WTC11 (cell line): ENCODE measurements around the gene SLC8B1. TPM values are rescaled to one million over a fixed set of nuclear protein-coding genes. Genes with fewer than 3 reads are reported as not detected.

Source experiments
- ARID4B ChIP-seq: sonication (generic); formaldehyde crosslinking; IDR thresholded peaks from 2 replicates; pipeline ENCODE4 v1.8.0; 2023; ENCODE audit warnings: missing genetic modification reagents, mild to moderate bottlenecking, borderline replicate concordance
- CDX4 ChIP-seq: fragments of 250-450 bp; sonication (Bioruptor Pico); IDR thresholded peaks from 2 replicates; pipeline ENCODE4 v1.9.0; 2021; ENCODE audit warnings: moderate library complexity, mild to moderate bottlenecking, inconsistent platforms, borderline replicate concordance
- CREM ChIP-seq: sonication (generic); formaldehyde crosslinking; IDR thresholded peaks from 2 replicates; pipeline ENCODE4 v1.8.1; 2022; ENCODE audit warnings: mild to moderate bottlenecking, missing genetic modification reagents, moderate library complexity
- ESRRA ChIP-seq: sonication (generic); formaldehyde crosslinking; IDR thresholded peaks from 2 replicates; pipeline ENCODE4 v1.8.1; 2022; ENCODE audit warnings: mild to moderate bottlenecking, missing genetic modification reagents, borderline replicate concordance
- GRHL2 ChIP-seq: fragments of 250-450 bp; sonication (Bioruptor Pico); IDR thresholded peaks from 2 replicates; pipeline ENCODE4 v1.8.0; 2022; ENCODE audit warnings: mild to moderate bottlenecking, moderate library complexity; ENCODE audit not compliant: insufficient replicate concordance, severe bottlenecking
- JAZF1 ChIP-seq: fragments of 250-450 bp; sonication (Bioruptor Pico); IDR thresholded peaks from 2 replicates; pipeline ENCODE4 v1.9.0; 2021; ENCODE audit warnings: moderate library complexity, mild to moderate bottlenecking, inconsistent platforms
- NFYB ChIP-seq: sonication (generic); formaldehyde crosslinking; conservative IDR thresholded peaks from 2 replicates; pipeline ENCODE4 v1.8.0; 2022; ENCODE audit warnings: low read depth, missing genetic modification reagents
- SMAD3 ChIP-seq: sonication (generic); formaldehyde crosslinking; IDR thresholded peaks from 2 replicates; pipeline ENCODE4 v1.8.0; 2022; ENCODE audit warnings: missing genetic modification reagents, mild to moderate bottlenecking, borderline replicate concordance
- SMAD4 ChIP-seq: sonication (generic); formaldehyde crosslinking; IDR thresholded peaks from 2 replicates; pipeline ENCODE4 v1.8.0; 2022; ENCODE audit warnings: mild to moderate bottlenecking, missing genetic modification reagents
- SP1 ChIP-seq: sonication (generic); formaldehyde crosslinking; conservative IDR thresholded peaks from 2 replicates; pipeline ENCODE4 v1.8.1; 2022; ENCODE audit warnings: missing genetic modification reagents
- TCF7 ChIP-seq: sonication (generic); formaldehyde crosslinking; IDR thresholded peaks from 2 replicates; pipeline ENCODE4 v1.8.0; 2022; ENCODE audit warnings: mild to moderate bottlenecking, low read depth, missing genetic modification reagents, moderate library complexity
- TEAD4 ChIP-seq: sonication (generic); formaldehyde crosslinking; IDR thresholded peaks from 2 replicates; pipeline ENCODE4 v1.8.0; 2022; ENCODE audit warnings: mild to moderate bottlenecking, missing genetic modification reagents
- ZBTB43 ChIP-seq: sonication (generic); formaldehyde crosslinking; IDR thresholded peaks from 2 replicates; pipeline ENCODE4 v1.8.1; 2023; ENCODE audit warnings: mild to moderate bottlenecking, missing genetic modification reagents
- ZMAT4 ChIP-seq: fragments of 250-450 bp; sonication (Bioruptor Pico); IDR thresholded peaks from 2 replicates; pipeline ENCODE4 v1.9.0; 2021; ENCODE audit warnings: mild to moderate bottlenecking
- ZNF232 ChIP-seq: sonication (generic); formaldehyde crosslinking; IDR thresholded peaks from 2 replicates; pipeline ENCODE4 v1.8.0; 2022; ENCODE audit warnings: mild to moderate bottlenecking, missing genetic modification reagents
- ZNF263 ChIP-seq: sonication (generic); formaldehyde crosslinking; IDR thresholded peaks from 2 replicates; pipeline ENCODE4 v1.8.1; 2022; ENCODE audit warnings: low read depth, mild to moderate bottlenecking, moderate library complexity, missing genetic modification reagents
- ZNF317 ChIP-seq: sonication (generic); formaldehyde crosslinking; IDR thresholded peaks from 2 replicates; pipeline ENCODE4 v1.8.1; 2023; ENCODE audit warnings: low read depth, mild to moderate bottlenecking, moderate library complexity, missing genetic modification reagents, borderline replicate concordance
- ZNF416 ChIP-seq: fragments of 250-450 bp; sonication (Bioruptor Pico); IDR thresholded peaks from 2 replicates; pipeline ENCODE4 v1.9.0; 2021; ENCODE audit warnings: mild to moderate bottlenecking, inconsistent platforms
- total RNA-seq: library from RNA; stranded (reverse); gene quantifications from 3 replicates; pipeline ENCODE4 v1.2.3, GENCODE V29; 2021
- TF ChIP-seq, protein P1 (sequence below): sonication (generic); formaldehyde crosslinking; IDR thresholded peaks from 2 replicates; pipeline ENCODE4 v1.8.0; 2022; ENCODE audit warnings: mild to moderate bottlenecking, missing genetic modification reagents
- TF ChIP-seq, protein P2 (sequence below): fragments of 250-450 bp; sonication (Bioruptor Pico); IDR thresholded peaks from 2 replicates; pipeline ENCODE4 v1.8.0; 2021; ENCODE audit warnings: mild to moderate bottlenecking
- TF ChIP-seq, protein P3 (sequence below): sonication (generic); formaldehyde crosslinking; IDR thresholded peaks from 2 replicates; pipeline ENCODE4 v1.8.0; 2022; ENCODE audit warnings: mild to moderate bottlenecking, missing genetic modification reagents
- TF ChIP-seq, protein P4 (sequence below): sonication (generic); formaldehyde crosslinking; IDR thresholded peaks from 2 replicates; pipeline ENCODE4 v1.8.1; 2022; ENCODE audit warnings: missing genetic modification reagents, borderline replicate concordance
- TF ChIP-seq, protein P5 (sequence below): fragments of 250-450 bp; sonication (Bioruptor Pico); IDR thresholded peaks from 2 replicates; pipeline ENCODE4 v2.1.2; 2022; ENCODE audit warnings: mild to moderate bottlenecking, moderate library complexity
- TF ChIP-seq, protein P6 (sequence below): fragments of 200-600 bp; IDR thresholded peaks from 2 replicates; pipeline ENCODE4 v1.8.0; 2022; ENCODE audit warnings: antibody characterized with exemption

SLC8B1 gene
- total RNA-seq, 1 experiment from 2014 or later = 13.8 TPM

DNA sequence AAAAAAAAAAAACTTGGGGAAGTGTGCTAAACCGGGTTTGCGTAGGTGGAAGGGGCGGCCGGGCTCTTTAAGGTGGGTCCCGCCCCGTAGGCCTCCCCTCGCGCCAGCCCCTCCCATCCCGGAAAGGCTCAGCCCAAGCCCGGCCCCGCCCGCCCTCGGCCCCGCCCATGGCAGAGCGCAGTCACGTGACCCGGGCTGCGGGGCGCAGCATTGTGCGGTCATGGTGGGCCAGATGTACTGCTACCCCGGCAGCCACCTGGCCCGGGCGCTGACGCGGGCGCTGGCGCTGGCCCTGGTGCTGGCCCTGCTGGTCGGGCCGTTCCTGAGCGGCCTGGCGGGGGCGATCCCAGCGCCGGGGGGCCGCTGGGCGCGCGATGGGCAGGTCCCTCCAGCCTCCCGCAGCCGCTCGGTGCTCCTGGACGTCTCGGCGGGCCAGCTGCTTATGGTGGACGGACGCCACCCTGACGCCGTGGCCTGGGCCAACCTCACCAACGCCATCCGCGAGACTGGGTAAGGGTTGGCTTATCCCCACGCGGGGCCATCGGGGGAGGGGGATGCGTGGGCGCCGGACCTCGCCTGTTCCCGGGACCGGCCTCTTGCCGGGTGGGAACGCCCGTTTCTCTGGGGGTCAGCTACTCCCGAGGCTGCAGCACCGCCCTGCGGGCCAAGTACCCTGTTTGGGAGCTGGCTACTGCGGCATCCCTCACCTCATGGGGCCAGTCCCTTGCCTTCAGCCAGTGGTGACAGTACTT, 23.6 kb upstream of the SLC8B1 start, which contains the start of gene PLBD2 (continued):
- TF ChIP-seq ARID4B (CRISPR knock-in tag) (peak; percentile 73), SMAD4 (CRISPR knock-in tag) (no peak), ZMAT4 (CRISPR knock-in tag) (no peak), NFYB (CRISPR knock-in tag) (0 out of 2 replicates have a peak, but pooled peaks have one; percentile 9), GRHL2 (CRISPR knock-in tag) (no peak), ZBTB43 (no peak), ZNF263 (CRISPR knock-in tag) (peak; percentile 52; the same call in 1 of the 2 replicates), TEAD4 (CRISPR knock-in tag) (0 out of 2 replicates have a peak, but pooled peaks have one; percentile 35), JAZF1 (no peak), SP1 (CRISPR knock-in tag) (peak; percentile 97), SMAD3 (CRISPR knock-in tag) (no peak), ZNF232 (CRISPR knock-in tag) (peak; percentile 45; the same call in 1 of the 2 replicates), CREM (CRISPR knock-in tag) (peak; percentile 84), ZNF416 (CRISPR knock-in tag) (no peak), ESRRA (CRISPR knock-in tag) (peak; percentile 75), ZNF317 (CRISPR knock-in tag) (no peak; the same call in 1 of the 2 replicates), TCF7 (CRISPR knock-in tag) (peak; percentile 80; the same call in 1 of the 2 replicates), CDX4 (CRISPR knock-in tag) (no peak)
- TF ChIP-seq, protein P1, sequence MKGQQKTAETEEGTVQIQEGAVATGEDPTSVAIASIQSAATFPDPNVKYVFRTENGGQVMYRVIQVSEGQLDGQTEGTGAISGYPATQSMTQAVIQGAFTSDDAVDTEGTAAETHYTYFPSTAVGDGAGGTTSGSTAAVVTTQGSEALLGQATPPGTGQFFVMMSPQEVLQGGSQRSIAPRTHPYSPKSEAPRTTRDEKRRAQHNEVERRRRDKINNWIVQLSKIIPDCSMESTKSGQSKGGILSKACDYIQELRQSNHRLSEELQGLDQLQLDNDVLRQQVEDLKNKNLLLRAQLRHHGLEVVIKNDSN (CRISPR knock-in tag) = peak; percentile 95
- TF ChIP-seq, protein P2, sequence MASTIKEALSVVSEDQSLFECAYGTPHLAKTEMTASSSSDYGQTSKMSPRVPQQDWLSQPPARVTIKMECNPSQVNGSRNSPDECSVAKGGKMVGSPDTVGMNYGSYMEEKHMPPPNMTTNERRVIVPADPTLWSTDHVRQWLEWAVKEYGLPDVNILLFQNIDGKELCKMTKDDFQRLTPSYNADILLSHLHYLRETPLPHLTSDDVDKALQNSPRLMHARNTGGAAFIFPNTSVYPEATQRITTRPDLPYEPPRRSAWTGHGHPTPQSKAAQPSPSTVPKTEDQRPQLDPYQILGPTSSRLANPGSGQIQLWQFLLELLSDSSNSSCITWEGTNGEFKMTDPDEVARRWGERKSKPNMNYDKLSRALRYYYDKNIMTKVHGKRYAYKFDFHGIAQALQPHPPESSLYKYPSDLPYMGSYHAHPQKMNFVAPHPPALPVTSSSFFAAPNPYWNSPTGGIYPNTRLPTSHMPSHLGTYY (CRISPR knock-in tag) = no peak
- TF ChIP-seq, protein P3, sequence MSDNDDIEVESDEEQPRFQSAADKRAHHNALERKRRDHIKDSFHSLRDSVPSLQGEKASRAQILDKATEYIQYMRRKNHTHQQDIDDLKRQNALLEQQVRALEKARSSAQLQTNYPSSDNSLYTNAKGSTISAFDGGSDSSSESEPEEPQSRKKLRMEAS = peak; percentile 59; the same call in 1 of the 2 replicates
- TF ChIP-seq, protein P4, sequence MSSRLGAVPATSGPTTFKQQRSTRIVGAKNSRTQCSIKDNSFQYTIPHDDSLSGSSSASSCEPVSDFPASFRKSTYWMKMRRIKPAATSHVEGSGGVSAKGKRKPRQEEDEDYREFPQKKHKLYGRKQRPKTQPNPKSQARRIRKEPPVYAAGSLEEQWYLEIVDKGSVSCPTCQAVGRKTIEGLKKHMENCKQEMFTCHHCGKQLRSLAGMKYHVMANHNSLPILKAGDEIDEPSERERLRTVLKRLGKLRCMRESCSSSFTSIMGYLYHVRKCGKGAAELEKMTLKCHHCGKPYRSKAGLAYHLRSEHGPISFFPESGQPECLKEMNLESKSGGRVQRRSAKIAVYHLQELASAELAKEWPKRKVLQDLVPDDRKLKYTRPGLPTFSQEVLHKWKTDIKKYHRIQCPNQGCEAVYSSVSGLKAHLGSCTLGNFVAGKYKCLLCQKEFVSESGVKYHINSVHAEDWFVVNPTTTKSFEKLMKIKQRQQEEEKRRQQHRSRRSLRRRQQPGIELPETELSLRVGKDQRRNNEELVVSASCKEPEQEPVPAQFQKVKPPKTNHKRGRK = no peak
- TF ChIP-seq, protein P5, sequence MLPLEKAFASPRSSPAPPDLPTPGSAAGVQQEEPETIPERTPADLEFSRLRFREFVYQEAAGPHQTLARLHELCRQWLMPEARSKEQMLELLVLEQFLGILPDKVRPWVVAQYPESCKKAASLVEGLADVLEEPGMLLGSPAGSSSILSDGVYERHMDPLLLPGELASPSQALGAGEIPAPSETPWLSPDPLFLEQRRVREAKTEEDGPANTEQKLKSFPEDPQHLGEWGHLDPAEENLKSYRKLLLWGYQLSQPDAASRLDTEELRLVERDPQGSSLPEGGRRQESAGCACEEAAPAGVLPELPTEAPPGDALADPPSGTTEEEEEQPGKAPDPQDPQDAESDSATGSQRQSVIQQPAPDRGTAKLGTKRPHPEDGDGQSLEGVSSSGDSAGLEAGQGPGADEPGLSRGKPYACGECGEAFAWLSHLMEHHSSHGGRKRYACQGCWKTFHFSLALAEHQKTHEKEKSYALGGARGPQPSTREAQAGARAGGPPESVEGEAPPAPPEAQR (CRISPR knock-in tag) = no peak
- TF ChIP-seq, protein P6, sequence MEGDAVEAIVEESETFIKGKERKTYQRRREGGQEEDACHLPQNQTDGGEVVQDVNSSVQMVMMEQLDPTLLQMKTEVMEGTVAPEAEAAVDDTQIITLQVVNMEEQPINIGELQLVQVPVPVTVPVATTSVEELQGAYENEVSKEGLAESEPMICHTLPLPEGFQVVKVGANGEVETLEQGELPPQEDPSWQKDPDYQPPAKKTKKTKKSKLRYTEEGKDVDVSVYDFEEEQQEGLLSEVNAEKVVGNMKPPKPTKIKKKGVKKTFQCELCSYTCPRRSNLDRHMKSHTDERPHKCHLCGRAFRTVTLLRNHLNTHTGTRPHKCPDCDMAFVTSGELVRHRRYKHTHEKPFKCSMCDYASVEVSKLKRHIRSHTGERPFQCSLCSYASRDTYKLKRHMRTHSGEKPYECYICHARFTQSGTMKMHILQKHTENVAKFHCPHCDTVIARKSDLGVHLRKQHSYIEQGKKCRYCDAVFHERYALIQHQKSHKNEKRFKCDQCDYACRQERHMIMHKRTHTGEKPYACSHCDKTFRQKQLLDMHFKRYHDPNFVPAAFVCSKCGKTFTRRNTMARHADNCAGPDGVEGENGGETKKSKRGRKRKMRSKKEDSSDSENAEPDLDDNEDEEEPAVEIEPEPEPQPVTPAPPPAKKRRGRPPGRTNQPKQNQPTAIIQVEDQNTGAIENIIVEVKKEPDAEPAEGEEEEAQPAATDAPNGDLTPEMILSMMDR = no peak
